HepG2 (cell line): ENCODE measurements around the gene CDH1. TPM values are rescaled to one million over a fixed set of nuclear protein-coding genes. Genes with fewer than 3 reads are reported as not detected.

Experiments used
- ATAC-seq: fragments of 200-7000 bp; cut with Tn5 transposase; 3 replicates; pipeline ENCODE4 v1.9.1; 2020; ENCODE audit warnings: mild to moderate bottlenecking, moderate library complexity
- BruUV-seq: library from RNA; stranded (reverse); fragments of 400-500 nt; replicated peaks from 2 replicates; lab custom pipeline; 2021; lab: Mats Ljungman, UMichigan
- CTCF ChIA-PET: fragments of 300-600 bp; formaldehyde crosslinking; extraction: SDS; loops from one replicate; lab custom pipeline; 2021; ENCODE audit warnings: low total read pairs, inconsistent platforms, low intra/inter-chr PET ratio; lab: Yijun Ruan, JAX
- POLR2A ChIA-PET: fragments of 350-600 bp; sonication (Branson Sonifier 250); formaldehyde crosslinking; loops from one replicate; lab custom pipeline; 2020; ENCODE audit warnings: antibody characterized with exemption, inconsistent platforms; lab: Yijun Ruan, JAX
- DNase-seq: peaks from one replicate; pipeline ENCODE4 v3.0.0-alpha.2; 2015; ENCODE audit warnings: low spot score
- FAIRE-seq: peaks from 3 replicates; lab custom pipeline; 2011; peaks lifted over from hg19 to GRCh38; lab: Jason Lieb, UNC
- H2AFZ ChIP-seq: one replicate; pipeline ENCODE4 v1.6.1; 2011; ENCODE audit warnings: low read length, inconsistent platforms
- H3K27ac ChIP-seq: fragments of 300-600 bp; 3 replicates; pipeline ENCODE4 v1.8.0; 2011; ENCODE audit warnings: mixed run types, mild to moderate bottlenecking, mixed read lengths, low read length, inconsistent platforms; ENCODE audit not compliant: insufficient read depth; ENCODE audit errors: extremely low read length
- H3K27me3 ChIP-seq, 2 experiments: fragments of 200-600 bp in 1 of 2; 2 replicates in 1 of 2; 3 replicates in 1 of 2; pipeline versions ENCODE4 v1.6.0 to v1.8.0; 2011; ENCODE audit warnings: low read length in 2 of 2, mild to moderate bottlenecking in 2 of 2, moderate library complexity in 2 of 2, inconsistent platforms in 1 of 2; ENCODE audit not compliant: insufficient read depth in 2 of 2, control insufficient read depth in 1 of 2
- H3K36me3 ChIP-seq, 2 experiments: fragments of 200-600 bp in 1 of 2; replicated peaks in 1 of 2; 2 replicates in 1 of 2; 3 replicates in 1 of 2; pipeline versions ENCODE4 v1.5.1 to v1.8.0; 2011; ENCODE audit warnings: low read length in 2 of 2, inconsistent platforms in 1 of 2; ENCODE audit not compliant: insufficient read depth in 2 of 2, control insufficient read depth in 1 of 2
- H3K4me1 ChIP-seq: 2 replicates; pipeline ENCODE4 v1.5.1; 2012; ENCODE audit warnings: low read length, inconsistent platforms; ENCODE audit not compliant: insufficient read depth
- H3K4me2 ChIP-seq: 2 replicates; pipeline ENCODE4 v1.6.0; 2011; ENCODE audit warnings: low read depth, low read length, inconsistent platforms
- H3K4me3 ChIP-seq, 3 experiments: fragments of 200-600 bp in 1 of 3; sonication (generic), shearing (Covaris generic) in 1 of 3; replicated peaks in 1 of 3; 2 replicates each; pipeline ENCODE4 v1.5.1; 2011 to 2016; ENCODE audit warnings: low read length in 3 of 3, inconsistent platforms in 2 of 3, low read depth in 2 of 3, mild to moderate bottlenecking in 2 of 3, control low read depth in 1 of 3, mixed read lengths in 1 of 3; ENCODE audit not compliant: insufficient read depth in 1 of 3
- H3K79me2 ChIP-seq: one replicate; pipeline ENCODE4 v1.6.1; 2011; ENCODE audit warnings: low read length, inconsistent platforms; ENCODE audit not compliant: insufficient read depth
- H3K9ac ChIP-seq: 2 replicates; pipeline ENCODE4 v1.6.0; 2011; ENCODE audit warnings: mild to moderate bottlenecking, low read depth, low read length, inconsistent platforms; ENCODE audit not compliant: insufficient read depth
- H3K9me3 ChIP-seq: 2 replicates; pipeline ENCODE4 v1.5.1; 2012; ENCODE audit warnings: mild to moderate bottlenecking, low read length
- H4K20me1 ChIP-seq: 2 replicates; pipeline ENCODE4 v1.6.0; 2011; ENCODE audit warnings: inconsistent platforms, mild to moderate bottlenecking, low read length, moderate library complexity; ENCODE audit not compliant: insufficient read depth
- ATF6 ChIP-seq: sonication (generic); formaldehyde crosslinking; conservative IDR thresholded peaks from 2 replicates; pipeline ENCODE4 v1.4.0; 2020; ENCODE audit warnings: missing genetic modification reagents
- BRD4 ChIP-seq: sonication (generic); formaldehyde crosslinking; IDR thresholded peaks from 2 replicates; pipeline ENCODE4 v1.4.0; 2020; ENCODE audit warnings: missing genetic modification reagents
- CEBPB ChIP-seq: IDR thresholded peaks from 2 replicates; pipeline ENCODE4 v1.6.1; 2011; ENCODE audit warnings: low read depth, low read length, improper control_type of control experiment, borderline replicate concordance
- DMTF1 ChIP-seq: sonication (generic); formaldehyde crosslinking; IDR thresholded peaks from 2 replicates; pipeline ENCODE4 v1.4.0; 2020; ENCODE audit warnings: mild to moderate bottlenecking, missing genetic modification reagents
- ETV6 ChIP-seq: sonication (generic); formaldehyde crosslinking; conservative IDR thresholded peaks from 2 replicates; pipeline ENCODE4 v1.4.0; 2020; ENCODE audit warnings: missing genetic modification reagents
- NKX3-1 ChIP-seq: sonication (generic); formaldehyde crosslinking; IDR thresholded peaks from 2 replicates; pipeline ENCODE4 v1.5.0; 2020; ENCODE audit warnings: missing genetic modification reagents
- PHF21A ChIP-seq: sonication (generic); formaldehyde crosslinking; IDR thresholded peaks from 2 replicates; pipeline ENCODE4 v1.5.0; 2020; ENCODE audit warnings: mild to moderate bottlenecking, missing genetic modification reagents
- TCF7L2 ChIP-seq: IDR thresholded peaks from 2 replicates; pipeline ENCODE4 v1.6.1; 2011; ENCODE audit warnings: mild to moderate bottlenecking, low read depth, low read length, moderate library complexity
- USF2 ChIP-seq, 2 experiments: sonication (generic) in 1 of 2; formaldehyde crosslinking in 1 of 2; IDR thresholded peaks; 2 replicates each; pipeline versions ENCODE4 v1.5.1 to v1.6.1; 2011 to 2020; ENCODE audit warnings: borderline replicate concordance in 1 of 2, low read depth in 1 of 2, low read length in 1 of 2, mild to moderate bottlenecking in 1 of 2, missing genetic modification reagents in 1 of 2, moderate library complexity in 1 of 2
- ZBTB49 ChIP-seq: sonication (generic); formaldehyde crosslinking; IDR thresholded peaks from 2 replicates; pipeline ENCODE4 v1.4.0; 2020; ENCODE audit warnings: missing genetic modification reagents, borderline replicate concordance
- ZFP82 ChIP-seq: sonication (generic); formaldehyde crosslinking; IDR thresholded peaks from 2 replicates; pipeline ENCODE4 v1.5.1; 2020; ENCODE audit warnings: mild to moderate bottlenecking, missing genetic modification reagents, borderline replicate concordance
- ZNF510 ChIP-seq: sonication (generic); formaldehyde crosslinking; IDR thresholded peaks from 2 replicates; pipeline ENCODE4 v1.4.0; 2020; ENCODE audit warnings: low read depth, mild to moderate bottlenecking, missing genetic modification reagents
- WGBS: methylation state at CpG from one replicate; pipeline ENCODE4 v1.1.6; 2017; ENCODE audit warnings: low lambda C conversion rate; 5-methylcytosine and 5-hydroxymethylcytosine counted together
- in situ Hi-C: cut with HindIII; loops from 2 replicates; pipeline ENCODE4 v1.10.0; 2017; ENCODE audit warnings: low pct_unique_long_range_greater_than_20kb; ENCODE audit not compliant: extremely low pct_ligation_motif_present
- intact Hi-C: fragments of 100-400 bp; cut with micrococcal nuclease; formaldehyde crosslinking; loops from one replicate; pipeline ENCODE4 v1.10.0; 2022; ENCODE audit not compliant: unreplicated experiment
- polyA plus RNA-seq, 8 experiments: library from polyadenylated mRNA; depleted of rRNA in 3 of 8; stranded (reverse) in 7 of 8; unstranded in 1 of 8; fragments of >200 nt; fragmentation: Illumina TruSeq in 4 of 8; extraction: Trizol in 4 of 8; gene quantifications; 2 replicates each; pipeline versions ENCODE4 v1.2.1 to v1.2.3, GENCODE V29; 2011 to 2016; ENCODE audit warnings: low read depth in 4 of 8, missing spikeins in 1 of 8, mixed read lengths in 1 of 8; ENCODE audit not compliant: insufficient read depth in 1 of 8
- total RNA-seq, 5 experiments: library from RNA; depleted of rRNA; stranded (reverse); fragments of >200 nt; fragmentation: Illumina TruSeq; extraction: Trizol; gene quantifications; 2 replicates each; pipeline ENCODE4 v1.2.3, GENCODE V29; 2016; ENCODE audit warnings: low read depth in 1 of 5

Gene CDH1
- total and polyA plus RNA-seq, 2 of the 13 experiments (the other 11 are each of a cell fraction or from before 2014, with no cell fraction given) = 0.95 to 9.8 TPM

- TF ChIP-seq ZBTB49 (CRISPR knock-in tag) (no peak), BRD4 (CRISPR knock-in tag) (no peak), USF2 (IDR thresholded peaks at IDR 0.05; ENCODE audit: low read depth, low read length) (no peak), USF2 (CRISPR knock-in tag; IDR thresholded peaks at IDR 0.05; ENCODE audit: borderline replicate concordance) (no peak)
- TF ChIP-seq, all 625 proteins: peak for 0
Observed at GRCh38 chr16:68833251-68833650, 96.2 kb downstream of the CDH1 start (continued).

- no peak for FAIRE-seq
- CTCF ChIA-PET = no interaction called here
- in situ Hi-C loops = no loop called here
- TF ChIP-seq TCF7L2 (no peak), ZNF510 (CRISPR knock-in tag) (no peak), PHF21A (CRISPR knock-in tag) (no peak), DMTF1 (CRISPR knock-in tag) (no peak), ZFP82 (CRISPR knock-in tag) (no peak), ATF6 (CRISPR knock-in tag) (no peak), NKX3-1 (no peak), ETV6 (no peak), CEBPB (no peak)
Observed at GRCh38 chr16:68834550-68834949, 97.5 kb downstream of the CDH1 start.

More at GRCh38 chr16:68834550-68834949, 97.5 kb downstream of the CDH1 start:
- DNase-seq (no peak), ATAC-seq (no peak)
- intact Hi-C loops = no loop called here
- H3K27me3 ChIP-seq = no peaks in the 10 kb centered on the region; a peak in 1 of 5 replicates
- H2AFZ ChIP-seq = no peak overlapping the region
- POLR2A ChIA-PET = interaction anchor here (1.6 kb wide), 1 partner anchor 9 kb away, joined by 4 read pairs; no protein-coding TSS in a partner anchor
- H3K9ac ChIP-seq = no peak overlapping the region
- H3K9me3 ChIP-seq = no peaks in the 10 kb centered on the region
- BruUV-seq = no TSS peak
- H3K79me2 ChIP-seq = no peaks in the 10 kb centered on the region
- 100% methylated on average over 1 of the region's 1 CpG for WGBS
- H3K27ac ChIP-seq = no peak overlapping the region
- H4K20me1 ChIP-seq = no peaks in the 10 kb centered on the region
- no peaks in the 10 kb centered on the region for H3K4me1 ChIP-seq
- H3K36me3 ChIP-seq = no peaks in the 10 kb centered on the region
- H3K4me2 ChIP-seq = no peak overlapping the region
- no peak overlapping the region for H3K4me3 ChIP-seq
